Mammary epithelial cell (primary cell): Measurements from ENCODE around the gene WBP2.

Experiments
- EZH2 ChIP-seq: IDR thresholded peaks from 2 replicates; pipeline ENCODE4 v1.6.1; 2012; ENCODE audit warnings: low read length, inconsistent platforms, borderline replicate concordance
- TF ChIP-seq, protein P1 (sequence below), 2 donors: IDR thresholded peaks in 1 of 2; conservative IDR thresholded peaks in 1 of 2; 2 replicates each; pipeline ENCODE4 v1.5.1; 2011 to 2012; ENCODE audit warnings: inconsistent platforms in 2 of 2, low read length in 2 of 2, mild to moderate bottlenecking in 2 of 2, control low read depth in 1 of 2, low read depth in 1 of 2; ENCODE audit not compliant: insufficient read depth in 1 of 2; ENCODE audit errors: extremely low read depth in 1 of 2

DNA sequence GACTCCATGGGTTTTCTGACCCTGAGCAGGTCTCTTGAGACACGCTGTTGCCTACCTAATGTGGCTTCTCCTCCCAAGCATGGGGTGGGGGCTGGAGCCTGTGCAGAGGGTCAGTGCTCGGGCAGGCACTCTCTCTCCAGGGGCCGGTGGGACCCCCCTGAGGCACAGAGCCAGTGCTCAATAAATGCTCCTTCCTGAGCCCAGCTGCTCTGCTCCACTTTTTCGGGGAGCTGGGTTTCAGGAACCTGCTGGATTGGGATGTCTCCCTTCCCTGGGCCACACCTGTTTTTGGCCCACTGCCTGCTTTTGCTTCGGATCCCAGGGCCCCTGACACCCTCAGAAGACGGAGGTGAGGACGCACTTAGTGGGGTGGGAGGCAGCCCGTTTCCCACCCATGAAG, 42.9 kb upstream of the WBP2 start:
- TF ChIP-seq, protein P1, sequence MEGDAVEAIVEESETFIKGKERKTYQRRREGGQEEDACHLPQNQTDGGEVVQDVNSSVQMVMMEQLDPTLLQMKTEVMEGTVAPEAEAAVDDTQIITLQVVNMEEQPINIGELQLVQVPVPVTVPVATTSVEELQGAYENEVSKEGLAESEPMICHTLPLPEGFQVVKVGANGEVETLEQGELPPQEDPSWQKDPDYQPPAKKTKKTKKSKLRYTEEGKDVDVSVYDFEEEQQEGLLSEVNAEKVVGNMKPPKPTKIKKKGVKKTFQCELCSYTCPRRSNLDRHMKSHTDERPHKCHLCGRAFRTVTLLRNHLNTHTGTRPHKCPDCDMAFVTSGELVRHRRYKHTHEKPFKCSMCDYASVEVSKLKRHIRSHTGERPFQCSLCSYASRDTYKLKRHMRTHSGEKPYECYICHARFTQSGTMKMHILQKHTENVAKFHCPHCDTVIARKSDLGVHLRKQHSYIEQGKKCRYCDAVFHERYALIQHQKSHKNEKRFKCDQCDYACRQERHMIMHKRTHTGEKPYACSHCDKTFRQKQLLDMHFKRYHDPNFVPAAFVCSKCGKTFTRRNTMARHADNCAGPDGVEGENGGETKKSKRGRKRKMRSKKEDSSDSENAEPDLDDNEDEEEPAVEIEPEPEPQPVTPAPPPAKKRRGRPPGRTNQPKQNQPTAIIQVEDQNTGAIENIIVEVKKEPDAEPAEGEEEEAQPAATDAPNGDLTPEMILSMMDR (conservative IDR thresholded peaks at IDR 0.05 in 1 of 2, IDR thresholded peaks at IDR 0.05 in 1 of 2; ENCODE audit: extremely low read depth in 1 of 2, insufficient read depth in 1 of 2, low read depth in 1 of 2, low read length in 2 of 2), result no peak
- no peak for TF ChIP-seq EZH2
